MM.1S (cell line): ENCODE data around the gene CDO1.

Source experiments
- DNase-seq: peaks from one replicate; pipeline ENCODE4 v3.0.0-alpha.2; 2015
- H2AFZ ChIP-seq: fragments of 300-600 bp; sonication (generic); 2 replicates; pipeline ENCODE4 v1.6.0; 2016; ENCODE audit warnings: antibody characterized with exemption, low read length
- H3F3A ChIP-seq: fragments of 300-600 bp; sonication (generic); 2 replicates; pipeline ENCODE4 v1.6.1; 2016; ENCODE audit warnings: mild to moderate bottlenecking, antibody characterized with exemption, low read length, moderate library complexity, mixed read lengths; ENCODE audit not compliant: insufficient read depth
- H3K27ac ChIP-seq: fragments of 300-600 bp; sonication (generic); 2 replicates; pipeline ENCODE4 v1.5.1; 2016; ENCODE audit warnings: mild to moderate bottlenecking, low read length
- H3K27me3 ChIP-seq: fragments of 300-600 bp; sonication (generic); replicated peaks from 2 replicates; pipeline ENCODE4 v1.6.0; 2016; ENCODE audit warnings: low read length; ENCODE audit not compliant: insufficient read depth
- H3K36me3 ChIP-seq: fragments of 300-600 bp; sonication (generic); replicated peaks from 2 replicates; pipeline ENCODE4 v1.6.1; 2016; ENCODE audit warnings: mild to moderate bottlenecking, low read length, mixed read lengths; ENCODE audit not compliant: insufficient read depth
- H3K4me1 ChIP-seq: fragments of 300-600 bp; sonication (generic); 2 replicates; pipeline ENCODE4 v1.6.1; 2016; ENCODE audit warnings: low read length, mixed read lengths
- H3K4me2 ChIP-seq: fragments of 300-600 bp; sonication (generic); 2 replicates; pipeline ENCODE4 v1.6.0; 2016; ENCODE audit warnings: low read depth, low read length
- H3K4me3 ChIP-seq: fragments of 300-600 bp; sonication (generic); 2 replicates; pipeline ENCODE4 v1.5.1; 2016; ENCODE audit warnings: low read length, mixed read lengths
- H3K79me2 ChIP-seq: fragments of 300-600 bp; sonication (generic); 2 replicates; pipeline ENCODE4 v1.6.1; 2016; ENCODE audit warnings: mixed run types, low read length, mixed read lengths
- H3K9ac ChIP-seq: fragments of 300-600 bp; sonication (generic); 2 replicates; pipeline ENCODE4 v1.6.1; 2016; ENCODE audit warnings: low read length, mixed read lengths
- H3K9me2 ChIP-seq: fragments of 300-600 bp; sonication (generic); replicated peaks from 2 replicates; pipeline ENCODE4 v1.6.1; 2016; ENCODE audit warnings: mild to moderate bottlenecking, low read length, mixed read lengths; ENCODE audit not compliant: insufficient read depth
- H3K9me3 ChIP-seq: fragments of 300-600 bp; sonication (generic); replicated peaks from 2 replicates; pipeline ENCODE4 v1.6.1; 2016; ENCODE audit warnings: mild to moderate bottlenecking, low read length, mixed read lengths; ENCODE audit not compliant: insufficient read depth
- H4K20me1 ChIP-seq: fragments of 300-600 bp; sonication (generic); 2 replicates; pipeline ENCODE4 v1.6.1; 2016; ENCODE audit warnings: mild to moderate bottlenecking, low read length, moderate library complexity, mixed read lengths; ENCODE audit not compliant: insufficient read depth
- CTCF ChIP-seq: fragments of 300-600 bp; sonication (generic); IDR thresholded peaks from 2 replicates; pipeline ENCODE4 v1.5.1; 2016; ENCODE audit warnings: antibody characterized with exemption, low read length, mixed read lengths
- EZH2 ChIP-seq: fragments of 300-600 bp; sonication (generic); optimal IDR thresholded peaks from 2 replicates; pipeline ENCODE3; 2017; ENCODE audit warnings: low read depth, mild to moderate bottlenecking, antibody characterized with exemption, low read length, mixed read lengths
- EZH2phosphoT487 ChIP-seq: fragments of 300-600 bp; sonication (generic); IDR thresholded peaks from 2 replicates; pipeline ENCODE4 v1.6.1; 2018; ENCODE audit warnings: antibody characterized with exemption, low read length

Gene CDO1

GRCh38 chr5:115767424-115767823 lies 49.0 kb downstream of the CDO1 start:
- no peak overlapping the region for H3K4me2 ChIP-seq
- H4K20me1 ChIP-seq = no peaks in the 10 kb centered on the region
- no peaks in the 10 kb centered on the region for H3K9me2 ChIP-seq
- TF ChIP-seq CTCF (no peak), EZH2 (no peak), EZH2phosphoT487 (no peak)
- H3K4me3 ChIP-seq = no peak overlapping the region
- no peaks in the 10 kb centered on the region for H3K79me2 ChIP-seq
- no peak for DNase-seq
- no peaks in the 10 kb centered on the region for H3K9me3 ChIP-seq
- H3K9ac ChIP-seq = no peak overlapping the region
- H3K27ac ChIP-seq = no peak overlapping the region
- no peaks in the 10 kb centered on the region for H3F3A ChIP-seq
- no peaks in the 10 kb centered on the region for H3K36me3 ChIP-seq
- no peaks in the 10 kb centered on the region for H3K4me1 ChIP-seq
- no peaks in the 10 kb centered on the region for H3K27me3 ChIP-seq
- H2AFZ ChIP-seq = no peak overlapping the region

GRCh38 chr5:115766608-115767007 lies 49.9 kb downstream of the CDO1 start:
- H3K4me1 ChIP-seq = no peaks in the 10 kb centered on the region
- H3F3A ChIP-seq = no peaks in the 10 kb centered on the region
- no peaks in the 10 kb centered on the region for H3K36me3 ChIP-seq
- no peaks in the 10 kb centered on the region for H3K9me3 ChIP-seq
- H3K4me2 ChIP-seq = no peak overlapping the region
- no peak for DNase-seq
- no peak overlapping the region for H3K9ac ChIP-seq
- no peaks in the 10 kb centered on the region for H3K9me2 ChIP-seq
- H3K79me2 ChIP-seq = no peaks in the 10 kb centered on the region
- H3K27ac ChIP-seq = no peak overlapping the region
- TF ChIP-seq EZH2phosphoT487 = no peak
- TF ChIP-seq EZH2 = no peak
- no peak for TF ChIP-seq CTCF
- H2AFZ ChIP-seq = no peak overlapping the region
- no peak overlapping the region for H3K4me3 ChIP-seq
- no peaks in the 10 kb centered on the region for H4K20me1 ChIP-seq
- H3K27me3 ChIP-seq = no peaks in the 10 kb centered on the region

- TF ChIP-seq EZH2 (no peak), EZH2phosphoT487 (no peak), CTCF (no peak)
- no peaks in the 10 kb centered on the region for H3F3A ChIP-seq
- no peaks in the 10 kb centered on the region for H3K36me3 ChIP-seq
- no peaks in the 10 kb centered on the region for H3K4me1 ChIP-seq
- no peaks in the 10 kb centered on the region for H3K27me3 ChIP-seq
- no peak overlapping the region for H3K4me2 ChIP-seq
- no peak overlapping the region for H2AFZ ChIP-seq
- no peak overlapping the region for H3K27ac ChIP-seq
- H3K9me3 ChIP-seq = no peaks in the 10 kb centered on the region
- H4K20me1 ChIP-seq = no peaks in the 10 kb centered on the region
- no peak for DNase-seq
- H3K9me2 ChIP-seq = no peaks in the 10 kb centered on the region
- no peaks in the 10 kb centered on the region for H3K79me2 ChIP-seq
- no peak overlapping the region for H3K4me3 ChIP-seq
- no peak overlapping the region for H3K9ac ChIP-seq
These were observed 58.1 kb downstream of the CDO1 start for GRCh38 chr5:115758356-115758755.
